Ishikawa (cell line): ENCODE data around the gene SH3RF1.

Source experiments
- CEBPB ChIP-seq: IDR thresholded peaks from 2 replicates; pipeline ENCODE4 v1.6.1; 2012
- CREB1 ChIP-seq: IDR thresholded peaks from 2 replicates; pipeline ENCODE4 v1.6.1; 2012; ENCODE audit warnings: low read depth
- EP300 ChIP-seq: IDR thresholded peaks from 2 replicates; pipeline ENCODE4 v1.6.1; 2012; ENCODE audit warnings: borderline replicate concordance
- RAD21 ChIP-seq: IDR thresholded peaks from 2 replicates; pipeline ENCODE4 v1.6.1; 2012; ENCODE audit warnings: low read depth
- TEAD4 ChIP-seq: IDR thresholded peaks from 2 replicates; pipeline ENCODE4 v1.6.1; 2012
- USF1 ChIP-seq: IDR thresholded peaks from 2 replicates; pipeline ENCODE4 v1.6.1; 2012
- YY1 ChIP-seq: IDR thresholded peaks from 2 replicates; pipeline ENCODE4 v1.6.1; 2012; ENCODE audit warnings: low read depth
- TF ChIP-seq, protein P1 (sequence below): IDR thresholded peaks from 2 replicates; pipeline ENCODE4 v1.6.1; 2012; ENCODE audit warnings: low read depth, mild to moderate bottlenecking

- TF ChIP-seq CREB1 (no peak), CEBPB (no peak), EP300 (no peak), YY1 (no peak), TEAD4 (no peak), USF1 (no peak), RAD21 (no peak)
- TF ChIP-seq, protein P1, sequence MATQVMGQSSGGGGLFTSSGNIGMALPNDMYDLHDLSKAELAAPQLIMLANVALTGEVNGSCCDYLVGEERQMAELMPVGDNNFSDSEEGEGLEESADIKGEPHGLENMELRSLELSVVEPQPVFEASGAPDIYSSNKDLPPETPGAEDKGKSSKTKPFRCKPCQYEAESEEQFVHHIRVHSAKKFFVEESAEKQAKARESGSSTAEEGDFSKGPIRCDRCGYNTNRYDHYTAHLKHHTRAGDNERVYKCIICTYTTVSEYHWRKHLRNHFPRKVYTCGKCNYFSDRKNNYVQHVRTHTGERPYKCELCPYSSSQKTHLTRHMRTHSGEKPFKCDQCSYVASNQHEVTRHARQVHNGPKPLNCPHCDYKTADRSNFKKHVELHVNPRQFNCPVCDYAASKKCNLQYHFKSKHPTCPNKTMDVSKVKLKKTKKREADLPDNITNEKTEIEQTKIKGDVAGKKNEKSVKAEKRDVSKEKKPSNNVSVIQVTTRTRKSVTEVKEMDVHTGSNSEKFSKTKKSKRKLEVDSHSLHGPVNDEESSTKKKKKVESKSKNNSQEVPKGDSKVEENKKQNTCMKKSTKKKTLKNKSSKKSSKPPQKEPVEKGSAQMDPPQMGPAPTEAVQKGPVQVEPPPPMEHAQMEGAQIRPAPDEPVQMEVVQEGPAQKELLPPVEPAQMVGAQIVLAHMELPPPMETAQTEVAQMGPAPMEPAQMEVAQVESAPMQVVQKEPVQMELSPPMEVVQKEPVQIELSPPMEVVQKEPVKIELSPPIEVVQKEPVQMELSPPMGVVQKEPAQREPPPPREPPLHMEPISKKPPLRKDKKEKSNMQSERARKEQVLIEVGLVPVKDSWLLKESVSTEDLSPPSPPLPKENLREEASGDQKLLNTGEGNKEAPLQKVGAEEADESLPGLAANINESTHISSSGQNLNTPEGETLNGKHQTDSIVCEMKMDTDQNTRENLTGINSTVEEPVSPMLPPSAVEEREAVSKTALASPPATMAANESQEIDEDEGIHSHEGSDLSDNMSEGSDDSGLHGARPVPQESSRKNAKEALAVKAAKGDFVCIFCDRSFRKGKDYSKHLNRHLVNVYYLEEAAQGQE, result no peak
Measured at GRCh38 chr4:169167957-169168858, 102.5 kb downstream of the SH3RF1 start.
